Panc1 (cell line): ENCODE data around the gene CREG1.

Experiments used
- CTCF ChIP-seq: fragments of 450-650 bp; IDR thresholded peaks from 2 replicates; pipeline ENCODE4 v1.5.1; 2017; ENCODE audit warnings: mild to moderate bottlenecking
- REST ChIP-seq, 2 experiments: IDR thresholded peaks; 2 replicates each; pipeline ENCODE4 v1.6.1; 2011 to 2012; ENCODE audit warnings: low read depth in 2 of 2, control low read depth in 1 of 2, low read length in 1 of 2, mild to moderate bottlenecking in 1 of 2, moderate library complexity in 1 of 2; ENCODE audit not compliant: insufficient read depth in 1 of 2
- TCF7L2 ChIP-seq: IDR thresholded peaks from 2 replicates; pipeline ENCODE4 v1.6.1; 2011; ENCODE audit warnings: mild to moderate bottlenecking, low read depth, low read length, inconsistent platforms

GRCh38 chr1:167501515-167502191, 51.9 kb downstream of the CREG1 start:
- TF ChIP-seq CTCF (no peak), TCF7L2 (no peak), REST (IDR thresholded peaks at IDR 0.05; ENCODE audit: insufficient read depth in 1 of 2, low read depth in 2 of 2, low read length in 1 of 2) (no peak)
